ENCODE measurements around the gene MGAT2. TPM values are rescaled to one million over a fixed set of nuclear protein-coding genes. Genes with fewer than 3 reads are reported as not detected.
"Not testable (repeated sequence)": the region's sequence is repeated elsewhere in the genome, so short reads cannot be mapped to it uniquely, and the experiment has no call there.

Gene MGAT2
- total RNA-seq, 4 donors from 2014 or later = 7.2 to 11.5 (median 9.6) TPM

DNA sequence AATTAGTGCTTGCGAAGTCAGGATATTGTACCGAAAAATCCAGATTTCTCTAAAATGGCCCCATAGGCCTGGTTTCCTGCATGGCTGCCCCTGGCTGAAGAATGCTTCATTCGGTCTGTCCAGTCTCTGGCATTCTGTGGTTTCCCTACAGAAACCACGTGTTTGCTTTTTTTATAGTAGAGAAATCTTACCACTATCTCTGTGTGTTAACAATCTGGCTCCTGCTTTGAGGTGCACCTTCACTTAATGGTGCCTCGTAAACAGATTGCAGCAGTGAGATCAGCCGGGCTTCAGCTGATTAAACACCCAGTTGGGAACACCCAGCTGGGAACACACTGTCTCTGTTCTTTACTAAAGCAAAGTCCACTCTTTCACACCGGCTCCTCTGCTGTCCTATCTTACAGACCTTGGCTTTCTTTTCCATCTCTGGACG, 21.1 kb downstream of the MGAT2 start:
- DNase-seq = peak in 1 of 2 donors; percentile 37
- Histone ChIP-seq H3K9me3 (no peaks in the 10 kb centered on the region), H3K36me3 (peaks cover 0 to 2% of the 10 kb centered on the region in 2 donors), H3K27me3 (no peaks in the 10 kb centered on the region), H3K4me3 (no peak overlapping the region), H3K27ac (peak overlapping the region; percentile 15 to 73 (median 66)), H3K4me1 (peaks cover 15 to 22% of the 10 kb centered on the region in 2 donors)
- ATAC-seq = peak; percentile 52 to 91
- TF ChIP-seq, protein P1, sequence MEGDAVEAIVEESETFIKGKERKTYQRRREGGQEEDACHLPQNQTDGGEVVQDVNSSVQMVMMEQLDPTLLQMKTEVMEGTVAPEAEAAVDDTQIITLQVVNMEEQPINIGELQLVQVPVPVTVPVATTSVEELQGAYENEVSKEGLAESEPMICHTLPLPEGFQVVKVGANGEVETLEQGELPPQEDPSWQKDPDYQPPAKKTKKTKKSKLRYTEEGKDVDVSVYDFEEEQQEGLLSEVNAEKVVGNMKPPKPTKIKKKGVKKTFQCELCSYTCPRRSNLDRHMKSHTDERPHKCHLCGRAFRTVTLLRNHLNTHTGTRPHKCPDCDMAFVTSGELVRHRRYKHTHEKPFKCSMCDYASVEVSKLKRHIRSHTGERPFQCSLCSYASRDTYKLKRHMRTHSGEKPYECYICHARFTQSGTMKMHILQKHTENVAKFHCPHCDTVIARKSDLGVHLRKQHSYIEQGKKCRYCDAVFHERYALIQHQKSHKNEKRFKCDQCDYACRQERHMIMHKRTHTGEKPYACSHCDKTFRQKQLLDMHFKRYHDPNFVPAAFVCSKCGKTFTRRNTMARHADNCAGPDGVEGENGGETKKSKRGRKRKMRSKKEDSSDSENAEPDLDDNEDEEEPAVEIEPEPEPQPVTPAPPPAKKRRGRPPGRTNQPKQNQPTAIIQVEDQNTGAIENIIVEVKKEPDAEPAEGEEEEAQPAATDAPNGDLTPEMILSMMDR (IDR thresholded peaks at IDR 0.05 in 4 of 5, conservative IDR thresholded peaks at IDR 0.05 in 1 of 5) = no peak
- TF ChIP-seq POLR2A (IDR thresholded peaks at IDR 0.05) = peak in 1 of 2 donors; percentile 16
- intact Hi-C loops (cut with DNase I; ENCODE audit: low total_unique reads) (no loop called here), in situ Hi-C loops (cut with MboI; ENCODE audit: low sequenced_read_pairs in 4 of 4) (loop anchor here in 3 of 4 donors (25.0 kb wide), 2 partner anchors 196 to 471 kb away; partner anchors contain the start of gene VCPKMT (in 2 of the 3))

DNA sequence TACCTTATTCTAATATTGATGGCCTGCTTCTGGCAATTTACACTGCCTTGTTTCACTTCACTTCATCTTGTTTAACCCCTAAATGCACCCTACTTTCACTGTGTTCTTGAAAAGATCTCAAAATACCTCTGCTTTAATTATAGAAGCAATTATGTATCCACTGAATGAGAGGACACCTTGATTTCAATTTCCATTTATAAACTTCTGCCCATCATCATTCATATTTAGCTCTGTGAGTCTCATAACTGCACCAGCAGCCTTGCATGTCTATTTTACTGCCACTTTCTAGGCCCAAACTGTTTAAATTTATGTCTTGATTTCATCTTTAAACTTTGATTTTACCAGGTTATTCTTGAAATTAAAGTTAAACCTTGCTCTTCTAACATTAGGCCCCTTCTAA, 21.6 kb downstream of the MGAT2 start:
- no peak for TF ChIP-seq POLR2A (IDR thresholded peaks at IDR 0.05)
- TF ChIP-seq, protein P1 (IDR thresholded peaks at IDR 0.05 in 4 of 5, conservative IDR thresholded peaks at IDR 0.05 in 1 of 5) = no peak
- no peaks in the 10 kb centered on the region for H3K9me3 ChIP-seq
- ATAC-seq (no peak), DNase-seq (no peak)
- in situ Hi-C loops (cut with MboI; ENCODE audit: low sequenced_read_pairs in 4 of 4) = loop anchor here in 3 of 4 donors (25.0 kb wide), 2 partner anchors 195 to 470 kb away; partner anchors contain the start of gene VCPKMT (in 2 of the 3)
- H3K27ac ChIP-seq = peak overlapping the region; percentile 15 to 73 (median 66)
- no peaks in the 10 kb centered on the region for H3K36me3 ChIP-seq
- peaks cover 15 to 20% of the 10 kb centered on the region in 2 donors for H3K4me1 ChIP-seq
- no peaks in the 10 kb centered on the region for H3K27me3 ChIP-seq
- no peak overlapping the region for H3K4me3 ChIP-seq
- intact Hi-C loops (cut with DNase I; ENCODE audit: low total_unique reads) = no loop called here

DNA sequence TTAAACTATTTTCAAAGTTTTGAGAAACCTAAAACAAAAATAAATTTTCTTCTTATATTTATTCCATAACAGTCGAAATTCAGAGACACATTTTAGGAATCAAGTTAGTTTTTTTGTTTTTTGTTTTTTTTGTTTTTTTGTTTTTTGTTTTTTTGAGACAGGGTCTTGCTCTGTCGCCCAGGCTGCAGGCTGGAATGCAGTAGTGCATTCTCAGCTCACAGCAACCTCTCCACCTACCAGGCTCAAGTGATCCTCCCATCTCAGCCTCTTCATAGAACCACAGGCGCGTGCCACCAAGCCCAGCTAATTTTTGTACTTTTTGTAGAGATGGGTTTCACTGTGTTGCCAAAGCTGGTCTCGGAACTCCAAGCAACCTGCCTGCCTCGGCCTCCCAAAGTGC, 32.9 kb downstream of the MGAT2 start:
- no peaks in the 10 kb centered on the region for H3K27me3 ChIP-seq
- DNase-seq (no peak), ATAC-seq (no peak)
- no peak overlapping the region for H3K4me3 ChIP-seq
- H3K4me1 ChIP-seq = peaks cover 0 to 5% of the 10 kb centered on the region in 2 donors
- in situ Hi-C loops (cut with MboI; ENCODE audit: low sequenced_read_pairs in 4 of 4) (no loop called here), intact Hi-C loops (cut with DNase I; ENCODE audit: low total_unique reads) (no loop called here)
- H3K36me3 ChIP-seq = no peaks in the 10 kb centered on the region
- H3K9me3 ChIP-seq = no peaks in the 10 kb centered on the region
- H3K27ac ChIP-seq = no peak overlapping the region
- no peak for TF ChIP-seq POLR2A (IDR thresholded peaks at IDR 0.05)
- TF ChIP-seq, protein P1 (IDR thresholded peaks at IDR 0.05 in 4 of 5, conservative IDR thresholded peaks at IDR 0.05 in 1 of 5) = no peak

DNA sequence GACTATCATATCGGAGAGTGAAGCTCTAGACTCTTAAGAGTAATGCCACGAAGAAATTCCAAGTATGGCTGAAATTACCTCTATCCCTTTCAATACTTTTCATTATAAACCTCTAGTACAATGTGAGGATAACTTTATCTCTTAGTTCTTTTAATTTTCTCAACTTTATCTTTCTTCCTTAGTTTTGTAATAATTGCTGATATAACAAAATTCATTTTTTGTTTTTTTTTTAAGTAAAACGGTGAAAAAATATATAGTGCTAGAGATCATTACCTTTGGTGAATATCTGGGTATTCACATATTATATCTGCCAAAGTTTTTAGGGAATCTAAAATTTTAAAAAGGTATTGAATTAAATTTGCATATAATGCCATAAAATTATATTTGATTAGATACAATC, 33.9 kb downstream of the MGAT2 start:
- no peaks in the 10 kb centered on the region for H3K9me3 ChIP-seq
- H3K27ac ChIP-seq = no peak overlapping the region
- no peak for TF ChIP-seq POLR2A (IDR thresholded peaks at IDR 0.05)
- TF ChIP-seq, protein P1 (IDR thresholded peaks at IDR 0.05 in 4 of 5, conservative IDR thresholded peaks at IDR 0.05 in 1 of 5) = no peak
- peaks cover 0 to 5% of the 10 kb centered on the region in 2 donors for H3K4me1 ChIP-seq
- no peaks in the 10 kb centered on the region for H3K36me3 ChIP-seq
- no peaks in the 10 kb centered on the region for H3K27me3 ChIP-seq
- no peak for ATAC-seq
- H3K4me3 ChIP-seq = no peak overlapping the region
- intact Hi-C loops (cut with DNase I; ENCODE audit: low total_unique reads) = no loop called here
- no peak for DNase-seq
- in situ Hi-C loops (cut with MboI; ENCODE audit: low sequenced_read_pairs in 4 of 4) = no loop called here

DNA sequence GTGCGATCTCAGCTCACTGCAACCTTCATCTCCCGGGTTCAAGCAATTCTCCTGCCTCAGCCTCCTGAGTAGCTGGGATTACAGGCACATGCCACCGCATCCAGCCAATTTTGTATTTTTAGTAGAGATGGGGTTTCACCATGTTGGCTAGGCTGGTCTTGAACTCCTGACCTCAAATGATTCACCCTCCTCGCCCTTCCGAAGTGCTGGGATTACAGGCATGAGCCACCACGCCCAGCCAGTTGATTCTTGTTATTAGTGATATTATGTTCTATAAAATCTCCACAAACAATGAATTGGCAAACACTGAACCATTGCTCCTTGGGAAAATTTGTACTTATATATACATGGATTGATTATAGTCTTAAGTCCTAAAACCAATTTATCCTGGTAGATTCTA, 36.9 kb downstream of the MGAT2 start:
- H3K9me3 ChIP-seq; H3K36me3 ChIP-seq; H3K4me1 ChIP-seq; H3K27me3 ChIP-seq; in situ Hi-C loops (cut with MboI; ENCODE audit: low sequenced_read_pairs in 4 of 4); DNase-seq; H3K27ac ChIP-seq; intact Hi-C loops (cut with DNase I; ENCODE audit: low total_unique reads); H3K4me3 ChIP-seq; ATAC-seq: not testable (repeated sequence)
